ENCODE measurements around the gene NTM. TPM values are rescaled to one million over a fixed set of nuclear protein-coding genes. Genes with fewer than 3 reads are reported as not detected.
A peak's percentile ranks its signal among the peaks of the same experiment; 100 is the strongest.

NTM gene
- total RNA-seq, 2 donors from 2014 or later: 0.26 to 3.6 TPM

- no peak for TF ChIP-seq POLR2A (IDR thresholded peaks at IDR 0.05)
- TF ChIP-seq CTCF (IDR thresholded peaks at IDR 0.05): no peak
- DNase-seq (no peak), ATAC-seq (no peak)
- Histone ChIP-seq H3K4me3 (no peak overlapping the region), H3K4me1 (no peaks in the 10 kb centered on the region), H3K36me3 (replicated peaks in 1 of 2; ENCODE audit: insufficient read depth in 1 of 2, low read depth in 2 of 2) (no peaks in the 10 kb centered on the region), H3K9me3 (no peaks in the 10 kb centered on the region), H3K27me3 (no peaks in the 10 kb centered on the region), H3K27ac (no peak overlapping the region)
- 47 to 56% methylated on average over 10 to 11 of the region's 11 CpGs for WGBS, 2 donors
- intact Hi-C loops (cut with DNase I): no loop called here
Observed at GRCh38 chr11:131809203-131809918, 438.9 kb downstream of the NTM start.

GRCh38 chr11:131810541-131810940 lies 440.1 kb downstream of the NTM start:
- ATAC-seq (no peak), DNase-seq (no peak)
- Histone ChIP-seq H3K4me3 (no peak overlapping the region), H3K27ac (no peak overlapping the region), H3K4me1 (no peaks in the 10 kb centered on the region), H3K9me3 (no peaks in the 10 kb centered on the region), H3K36me3 (replicated peaks in 1 of 2; ENCODE audit: insufficient read depth in 1 of 2, low read depth in 2 of 2) (no peaks in the 10 kb centered on the region), H3K27me3 (no peaks in the 10 kb centered on the region)
- intact Hi-C loops (cut with DNase I): no loop called here
- TF ChIP-seq CTCF (IDR thresholded peaks at IDR 0.05) (no peak), POLR2A (IDR thresholded peaks at IDR 0.05) (no peak)
- WGBS, 2 donors: 32% methylated on average over 3 of the region's 3 CpGs

- 11 to 29% methylated on average over 3 of the region's 3 CpGs for WGBS, 2 donors
- no peaks in the 10 kb centered on the region for H3K4me1 ChIP-seq
- no peak for ATAC-seq
- no peak overlapping the region for H3K4me3 ChIP-seq
- no peaks in the 10 kb centered on the region for H3K9me3 ChIP-seq
- TF ChIP-seq POLR2A (IDR thresholded peaks at IDR 0.05): no peak
- no peak for TF ChIP-seq CTCF (IDR thresholded peaks at IDR 0.05)
- no peaks in the 10 kb centered on the region for H3K27me3 ChIP-seq
- H3K27ac ChIP-seq: no peak overlapping the region
- DNase-seq: no peak
- no peaks in the 10 kb centered on the region for H3K36me3 ChIP-seq (replicated peaks in 1 of 2; ENCODE audit: insufficient read depth in 1 of 2, low read depth in 2 of 2)
- intact Hi-C loops (cut with DNase I): no loop called here
Observed at GRCh38 chr11:131811383-131811782, 441.0 kb downstream of the NTM start.

GRCh38 chr11:131814108-131814507 lies 443.7 kb downstream of the NTM start:
- 37 to 41% methylated on average over 4 of the region's 4 CpGs for WGBS, 2 donors
- H3K27me3 ChIP-seq: no peaks in the 10 kb centered on the region
- H3K9me3 ChIP-seq: no peaks in the 10 kb centered on the region
- H3K4me1 ChIP-seq: no peaks in the 10 kb centered on the region
- TF ChIP-seq POLR2A (IDR thresholded peaks at IDR 0.05) (no peak), CTCF (IDR thresholded peaks at IDR 0.05) (no peak)
- peak in 2 of 4 donors; percentile 6 to 34 for DNase-seq
- no peak for ATAC-seq
- intact Hi-C loops (cut with DNase I): no loop called here
- no peaks in the 10 kb centered on the region for H3K36me3 ChIP-seq (replicated peaks in 1 of 2; ENCODE audit: insufficient read depth in 1 of 2, low read depth in 2 of 2)
- no peak overlapping the region for H3K4me3 ChIP-seq
- H3K27ac ChIP-seq: no peak overlapping the region

GRCh38 chr11:131815590-131815989 lies 445.2 kb downstream of the NTM start:
- no peaks in the 10 kb centered on the region for H3K36me3 ChIP-seq (replicated peaks in 1 of 2; ENCODE audit: insufficient read depth in 1 of 2, low read depth in 2 of 2)
- 28 to 45% methylated on average over 11 of the region's 11 CpGs for WGBS, 2 donors
- H3K27ac ChIP-seq: no peak overlapping the region
- TF ChIP-seq CTCF (IDR thresholded peaks at IDR 0.05) (no peak), POLR2A (IDR thresholded peaks at IDR 0.05) (no peak)
- no peaks in the 10 kb centered on the region for H3K4me1 ChIP-seq
- H3K9me3 ChIP-seq: no peaks in the 10 kb centered on the region
- H3K27me3 ChIP-seq: no peaks in the 10 kb centered on the region
- ATAC-seq (no peak), DNase-seq (no peak)
- no peak overlapping the region for H3K4me3 ChIP-seq
- intact Hi-C loops (cut with DNase I): no loop called here
